Measurements from ENCODE around the gene SYT8. TPM values are rescaled to one million over a fixed set of nuclear protein-coding genes. Genes with fewer than 3 reads are reported as not detected.
A peak's percentile ranks its signal among the peaks of the same experiment; 100 is the strongest.

The SYT8 gene
- total RNA-seq, 4 donors from 2014 or later: 2.0 TPM; not detected in 3

GRCh38 chr11:1869427-1870325, 34.9 kb downstream of the SYT8 start:
- H3K4me1 ChIP-seq: peaks cover 0 to 15% of the 10 kb centered on the region in 2 donors
- TF ChIP-seq CTCF (IDR thresholded peaks at IDR 0.05) (peak in 2 of 4 experiments; percentile 29 to 39), POLR2A (IDR thresholded peaks at IDR 0.05) (no peak)
- no peaks in the 10 kb centered on the region for H3K9me3 ChIP-seq
- DNase-seq: peak; percentile 52 to 64
- intact Hi-C loops (cut with DNase I; ENCODE audit: low total_unique reads): no loop called here
- H3K4me3 ChIP-seq: peak overlapping the region; percentile 21 to 30
- peak overlapping the region; percentile 77 to 89 for H3K27ac ChIP-seq
- no peaks in the 10 kb centered on the region for H3K27me3 ChIP-seq
- no peaks in the 10 kb centered on the region for H3K36me3 ChIP-seq

- intact Hi-C loops (cut with DNase I; ENCODE audit: low total_unique reads): no loop called here
- H3K27me3 ChIP-seq: no peaks in the 10 kb centered on the region
- H3K4me3 ChIP-seq: peak overlapping the region; percentile 21 to 30
- H3K27ac ChIP-seq: peak overlapping the region; percentile 77 to 89
- H3K4me1 ChIP-seq: peaks cover 0 to 11% of the 10 kb centered on the region in 2 donors
- DNase-seq: no peak
- no peaks in the 10 kb centered on the region for H3K36me3 ChIP-seq
- TF ChIP-seq CTCF (IDR thresholded peaks at IDR 0.05): no peak
- no peak for TF ChIP-seq POLR2A (IDR thresholded peaks at IDR 0.05)
- no peaks in the 10 kb centered on the region for H3K9me3 ChIP-seq
Observed at GRCh38 chr11:1870326-1870696, 35.5 kb downstream of the SYT8 start.

GRCh38 chr11:1870721-1871466, 36.1 kb downstream of the SYT8 start:
- Histone ChIP-seq H3K4me3 (peak overlapping the region; percentile 21 to 30), H3K9me3 (no peaks in the 10 kb centered on the region), H3K4me1 (peaks cover 0 to 5% of the 10 kb centered on the region in 2 donors), H3K27me3 (no peaks in the 10 kb centered on the region), H3K27ac (peak overlapping the region; percentile 77 to 89), H3K36me3 (no peaks in the 10 kb centered on the region)
- intact Hi-C loops (cut with DNase I; ENCODE audit: low total_unique reads): no loop called here
- TF ChIP-seq POLR2A (IDR thresholded peaks at IDR 0.05): no peak
- TF ChIP-seq CTCF (IDR thresholded peaks at IDR 0.05): no peak
- DNase-seq: no peak

GRCh38 chr11:1871531-1871930, 36.7 kb downstream of the SYT8 start:
- Histone ChIP-seq H3K36me3 (no peaks in the 10 kb centered on the region), H3K27me3 (no peaks in the 10 kb centered on the region), H3K9me3 (no peaks in the 10 kb centered on the region), H3K4me3 (peak overlapping the region in 1 of 2 donors; percentile 30), H3K4me1 (peaks cover 0 to 8% of the 10 kb centered on the region in 2 donors), H3K27ac (peak overlapping the region; percentile 77 to 89)
- intact Hi-C loops (cut with DNase I; ENCODE audit: low total_unique reads): no loop called here
- TF ChIP-seq CTCF (IDR thresholded peaks at IDR 0.05): no peak
- TF ChIP-seq POLR2A (IDR thresholded peaks at IDR 0.05): no peak
- DNase-seq: no peak

Data from uterus (tissue), 4 donors.